OCI-LY3 (cell line): ENCODE measurements around the gene ZNF888.

ENCODE experiments used
- CTCF ChIP-seq: fragments of 200-600, 300-600 bp; sonication (generic); IDR thresholded peaks from 2 replicates; pipeline ENCODE4 v1.5.1; 2014; ENCODE audit warnings: antibody characterized with exemption, low read length, low read depth
- EZH2phosphoT487 ChIP-seq: fragments of 200-600 bp; shearing (Covaris generic); IDR thresholded peaks from 2 replicates; pipeline ENCODE4 v1.6.1; 2018; ENCODE audit warnings: antibody characterized with exemption, mixed run types, low read depth

GRCh38 chr19:52880895-52881389, 42.3 kb downstream of the ZNF888 start:
- TF ChIP-seq CTCF, result no peak
- TF ChIP-seq EZH2phosphoT487, result no peak
